Embryonic facial prominence (tissue), 1 donor: ENCODE measurements around the gene LSM10.
A peak's percentile ranks its signal among the peaks of the same experiment; 100 is the strongest.

Experiments used
- DNase-seq: peaks from one replicate; pipeline ENCODE4 v3.0.0-alpha.2; 2016; ENCODE audit errors: extremely low spot score

LSM10 gene

DNA sequence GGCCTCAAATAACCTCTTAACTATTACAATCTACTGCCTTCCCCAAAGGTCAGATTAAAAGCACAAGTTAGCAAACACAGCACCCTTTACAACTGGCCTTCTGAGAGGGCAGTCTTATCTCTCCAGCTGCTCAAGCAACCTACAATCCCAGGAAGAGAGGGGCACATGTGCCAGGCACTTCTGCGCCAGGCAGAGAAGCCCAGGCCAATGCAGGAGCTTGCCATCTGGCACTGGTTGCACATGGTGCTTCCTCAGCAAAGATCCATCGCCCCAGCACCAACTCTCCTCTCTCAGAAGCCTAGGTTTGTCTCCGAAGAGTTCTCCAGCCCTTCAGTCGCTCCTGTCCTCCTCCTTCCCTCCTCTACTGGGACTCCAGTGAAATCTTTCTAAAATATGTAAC lies 14.5 kb downstream of the LSM10 start:
- no peak for DNase-seq

DNA sequence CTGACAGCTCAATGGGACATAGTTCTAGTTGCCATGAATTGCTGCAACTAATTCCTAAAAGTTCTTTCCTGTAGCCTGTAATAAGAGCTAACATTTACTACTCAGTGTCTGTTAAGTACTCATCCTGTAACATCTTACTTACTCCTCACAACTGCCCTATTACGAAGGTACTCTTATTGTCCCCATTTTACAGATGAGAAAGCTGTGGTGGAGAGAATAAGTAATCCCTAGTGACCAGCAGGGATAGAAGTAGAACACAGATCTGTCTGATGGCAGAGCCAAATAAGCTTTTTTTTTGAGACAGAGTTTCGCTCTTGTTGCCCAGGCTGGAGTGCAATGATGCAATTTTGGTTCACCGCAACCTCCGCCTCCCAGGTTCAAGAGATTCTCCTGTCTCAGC lies 15.0 kb downstream of the LSM10 start:
- DNase-seq = no peak

DNA sequence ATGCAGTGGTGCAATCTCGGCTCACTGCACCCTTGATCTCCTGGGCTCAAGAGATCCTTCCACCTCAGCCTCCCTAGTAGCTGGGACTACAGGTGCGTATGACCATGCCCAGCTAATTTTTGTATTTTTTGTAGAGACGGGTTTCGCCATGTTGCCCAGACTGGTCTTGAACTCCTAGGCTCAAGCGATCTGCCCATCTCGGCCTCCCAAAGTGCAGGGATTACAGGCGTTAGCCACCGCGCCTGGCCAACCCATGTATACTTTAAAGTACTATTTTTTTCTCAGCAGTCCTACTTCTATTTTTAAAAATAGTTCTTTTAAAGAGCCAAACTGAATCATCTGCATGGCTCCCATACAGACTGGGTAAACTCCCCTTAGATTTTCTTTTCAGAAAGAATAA lies 15.5 kb downstream of the LSM10 start:
- no peak for DNase-seq

DNA sequence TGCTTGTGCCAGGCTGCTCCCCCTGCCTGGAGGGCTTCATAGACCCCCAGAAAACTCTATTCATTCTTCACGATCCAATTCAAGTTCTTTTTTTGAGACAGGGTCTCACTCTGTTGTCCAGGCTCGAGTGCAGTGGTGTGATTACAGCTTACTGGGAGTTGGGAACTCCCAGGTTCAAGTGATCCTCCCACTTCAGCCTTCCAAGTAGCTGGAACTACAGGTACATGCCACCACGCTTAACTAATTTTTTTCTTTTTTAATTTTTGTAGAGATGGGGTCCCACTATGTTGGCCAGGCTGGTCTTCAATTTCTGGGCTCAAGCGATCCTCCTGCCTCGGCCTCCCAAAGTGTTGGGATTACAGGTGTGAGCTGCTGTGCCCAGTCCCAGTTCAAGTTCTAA lies 16.3 kb downstream of the LSM10 start:
- DNase-seq = no peak

DNA sequence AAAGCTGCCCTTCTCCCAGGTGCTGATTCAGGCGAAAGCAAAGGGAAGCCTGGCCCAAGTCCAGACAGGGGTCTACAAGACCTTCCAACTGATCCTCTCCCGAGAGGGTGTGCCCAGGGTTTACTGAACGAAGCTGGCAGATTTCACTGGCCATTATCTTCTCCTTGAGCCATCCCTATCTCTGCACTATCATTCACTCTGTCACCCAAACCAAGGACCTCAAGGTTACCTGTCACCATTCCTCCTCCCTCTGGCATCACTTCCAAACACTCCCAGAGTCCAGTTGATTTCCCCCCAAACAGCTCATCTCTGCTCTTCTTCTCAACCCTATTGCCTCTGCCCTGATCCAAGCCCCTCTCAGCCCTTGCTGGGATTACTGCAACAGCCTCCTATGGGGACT lies 16.9 kb downstream of the LSM10 start:
- DNase-seq = no peak

DNA sequence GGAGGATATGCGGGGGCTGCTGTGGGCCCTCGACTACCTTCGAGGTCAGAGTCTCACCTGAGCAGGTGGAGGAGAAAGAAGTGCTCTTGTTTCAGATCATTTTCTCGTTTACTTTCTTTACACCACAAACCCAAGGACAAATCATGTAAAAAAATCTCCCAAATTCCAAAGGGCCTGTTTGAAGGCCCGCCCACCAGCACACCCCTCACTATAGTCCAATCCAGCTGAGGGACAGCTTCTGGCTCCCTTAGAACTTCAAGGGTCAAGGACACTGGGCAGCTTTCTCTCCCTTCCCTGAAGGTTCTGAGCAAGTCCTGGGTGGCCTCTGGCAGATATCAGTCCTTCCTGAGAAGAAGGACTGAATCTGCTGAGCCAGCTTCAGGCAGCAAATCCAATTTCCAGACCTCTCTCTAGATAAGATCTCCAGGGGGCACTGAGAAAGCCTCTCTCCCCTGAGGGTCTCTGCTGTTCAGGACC lies 17.5 kb downstream of the LSM10 start:
- no peak for DNase-seq

DNA sequence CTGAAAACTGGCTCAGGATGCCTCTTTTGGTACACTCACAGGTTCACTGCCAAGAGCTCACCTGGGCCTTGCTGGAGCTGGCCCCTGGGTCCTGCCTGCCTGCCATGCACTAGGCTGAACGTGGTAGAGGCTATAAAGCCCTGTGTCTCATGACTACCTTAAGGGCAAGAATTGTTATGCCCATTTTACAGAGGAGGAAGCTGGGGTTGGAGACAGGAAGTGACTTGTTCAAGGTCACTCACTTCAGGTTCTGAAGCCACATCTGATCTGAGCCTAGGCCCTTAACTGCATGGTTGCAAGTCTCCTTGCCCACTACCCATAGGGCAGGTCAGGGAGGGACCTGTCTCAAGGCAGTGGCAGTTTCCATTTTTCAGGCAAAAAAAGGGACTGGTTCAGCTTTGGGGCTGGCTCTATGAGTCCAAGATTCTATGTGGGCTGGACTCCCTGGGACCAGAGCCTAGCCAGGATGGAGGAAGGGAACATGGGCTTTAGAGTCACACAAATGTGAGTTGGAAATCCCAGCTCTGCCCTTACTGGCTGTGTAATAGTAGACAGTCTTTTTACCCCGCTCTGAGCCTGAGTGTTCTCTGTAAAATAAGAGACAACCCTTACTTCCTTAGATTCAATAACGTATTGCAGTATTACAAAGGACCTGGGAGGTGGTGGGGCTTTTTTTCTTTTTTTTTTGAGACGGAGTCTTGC lies 19.8 kb downstream of the LSM10 start:
- DNase-seq = no peak

DNA sequence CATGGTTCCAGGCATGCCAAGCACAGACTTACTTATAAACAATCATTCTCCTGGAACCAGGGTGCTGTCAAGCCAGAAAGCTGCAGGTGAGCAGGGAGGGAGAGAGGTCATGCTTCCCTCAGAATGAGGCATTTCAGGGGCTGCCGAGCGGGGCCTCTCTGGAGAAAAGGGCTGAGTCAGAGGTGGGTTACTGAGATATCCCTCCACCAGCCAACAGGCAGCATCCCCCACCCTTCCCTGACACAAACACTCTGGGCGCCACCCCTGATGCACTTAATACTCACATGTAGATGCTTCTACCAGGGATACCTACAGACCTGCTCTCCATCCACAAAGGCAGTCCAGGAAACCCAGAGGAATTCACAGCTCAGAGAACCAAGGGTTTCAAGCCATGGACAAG lies 25.1 kb downstream of the LSM10 start:
- no peak for DNase-seq

DNA sequence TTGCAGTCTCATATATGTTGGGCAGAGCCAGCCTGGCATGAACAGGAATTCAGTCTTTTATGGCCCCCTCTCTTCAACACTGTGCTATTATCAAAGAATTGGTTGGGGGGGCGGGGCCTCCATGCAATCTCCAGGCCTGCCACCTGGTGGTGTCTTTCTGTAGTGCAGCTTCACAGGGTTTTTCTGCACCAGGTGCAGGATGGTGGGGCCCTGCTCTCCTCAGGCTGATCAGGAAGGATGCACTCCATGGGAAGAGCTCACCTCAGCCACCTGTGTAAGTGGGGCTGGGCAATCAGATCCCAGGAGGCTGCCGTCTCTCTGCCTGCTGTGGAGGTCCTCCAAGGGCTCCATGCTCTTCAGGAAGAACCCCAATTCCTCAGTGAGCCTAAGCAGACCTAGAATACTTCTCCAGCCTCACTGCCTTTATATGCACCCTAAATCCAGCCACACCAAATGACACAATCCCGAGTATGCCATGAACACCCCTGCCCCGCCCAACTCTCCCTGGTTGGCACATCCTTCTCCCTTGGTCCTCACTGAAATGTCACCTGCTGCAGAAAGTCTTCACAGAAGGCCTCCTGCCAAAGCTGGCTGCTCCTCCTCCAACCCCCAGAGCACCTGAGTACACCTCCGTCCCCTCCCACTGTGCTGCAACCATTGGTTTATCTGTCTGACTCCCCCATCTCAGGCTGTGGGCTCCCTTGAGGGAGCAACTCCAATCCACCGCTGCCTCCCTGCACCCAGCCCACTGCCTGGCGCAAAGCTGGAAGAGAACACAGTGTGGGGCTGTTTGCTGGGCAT lies 28.4 kb downstream of the LSM10 start:
- peak; percentile 37 for DNase-seq

DNA sequence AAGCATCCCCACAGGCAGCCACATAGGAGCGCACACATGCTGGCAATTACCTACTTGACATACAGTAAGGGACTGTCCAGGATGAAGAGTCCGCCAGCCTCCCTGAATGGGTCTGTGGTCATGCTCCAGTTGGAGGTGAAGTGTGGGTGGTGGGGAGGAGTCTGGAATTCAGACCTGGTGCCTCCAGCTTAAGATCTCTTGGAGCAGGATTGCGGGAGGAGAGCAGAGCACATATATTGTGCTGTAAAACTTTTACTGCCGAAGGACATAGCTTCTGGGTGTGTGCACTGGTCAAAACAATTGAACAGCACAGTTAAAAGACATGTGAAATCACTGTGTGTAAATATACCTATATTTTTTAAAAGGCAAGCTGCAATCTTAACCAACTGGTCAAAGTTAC lies 29.9 kb downstream of the LSM10 start:
- no peak for DNase-seq

DNA sequence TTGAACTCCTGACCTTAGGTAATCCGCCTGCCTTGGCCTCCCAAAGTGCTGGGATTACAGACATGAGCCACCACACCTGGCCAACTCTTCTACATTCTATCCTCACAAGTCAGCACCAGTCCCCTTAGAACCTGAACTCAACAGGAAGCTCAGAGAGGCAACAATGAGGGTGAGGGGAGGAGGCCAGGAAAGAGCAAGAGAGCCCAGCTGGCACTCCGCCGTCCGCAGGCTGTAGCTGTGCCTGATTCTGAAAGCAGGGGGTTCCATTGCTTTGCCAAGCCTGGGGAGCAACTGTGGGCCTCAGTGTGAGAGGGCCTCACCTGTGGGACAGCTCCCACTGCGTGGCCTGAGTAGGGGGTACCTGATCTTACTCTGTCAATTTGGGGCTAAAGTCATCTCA lies 30.6 kb downstream of the LSM10 start:
- no peak for DNase-seq

DNA sequence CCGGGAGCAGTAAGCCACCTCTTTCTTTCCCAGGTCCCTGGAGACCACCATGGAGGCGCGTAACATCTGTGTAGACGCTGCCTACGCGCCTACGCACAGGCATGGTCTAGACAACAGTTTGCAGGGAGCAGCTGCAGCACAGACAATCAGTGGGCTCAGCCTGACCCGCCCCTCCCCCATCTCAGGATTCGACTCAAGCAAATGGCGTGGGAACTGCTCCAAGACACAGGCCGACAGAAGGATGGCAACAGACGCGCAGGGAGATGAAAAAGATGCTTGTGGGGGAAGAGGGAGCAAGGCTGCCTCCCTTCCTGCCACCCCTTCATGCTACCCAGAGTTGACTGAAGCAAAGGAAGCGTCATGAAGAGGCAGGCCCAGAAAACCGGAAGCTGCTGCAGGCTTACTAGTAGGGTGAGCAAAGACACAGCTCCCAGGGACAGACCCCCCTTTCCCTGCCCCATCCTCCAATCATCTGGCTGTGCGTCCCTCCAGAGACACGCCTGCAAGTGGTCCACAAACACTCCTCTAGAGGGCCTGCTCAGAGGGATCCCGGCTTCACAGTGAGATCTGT lies 31.5 kb downstream of the LSM10 start:
- DNase-seq = no peak

DNA sequence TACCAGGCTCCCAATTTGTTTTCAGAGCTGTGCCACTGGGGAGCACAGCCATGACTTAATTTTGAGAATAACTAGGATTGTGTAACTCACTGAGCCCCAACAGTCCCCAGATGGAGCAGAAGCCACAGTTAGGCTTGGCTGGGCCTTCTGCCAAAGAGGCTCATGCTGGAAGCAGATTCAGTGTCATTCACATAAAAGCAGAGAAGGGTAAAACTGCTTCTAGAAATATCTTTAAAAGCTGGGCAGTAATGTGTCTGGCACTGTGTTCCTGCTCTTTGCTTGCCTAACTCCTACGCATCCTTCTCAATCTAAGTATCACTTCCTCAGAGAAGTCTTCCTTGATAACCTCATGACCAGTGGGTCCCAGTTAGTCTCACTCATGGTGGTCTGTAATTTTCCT lies 32.3 kb downstream of the LSM10 start:
- DNase-seq = no peak

DNA sequence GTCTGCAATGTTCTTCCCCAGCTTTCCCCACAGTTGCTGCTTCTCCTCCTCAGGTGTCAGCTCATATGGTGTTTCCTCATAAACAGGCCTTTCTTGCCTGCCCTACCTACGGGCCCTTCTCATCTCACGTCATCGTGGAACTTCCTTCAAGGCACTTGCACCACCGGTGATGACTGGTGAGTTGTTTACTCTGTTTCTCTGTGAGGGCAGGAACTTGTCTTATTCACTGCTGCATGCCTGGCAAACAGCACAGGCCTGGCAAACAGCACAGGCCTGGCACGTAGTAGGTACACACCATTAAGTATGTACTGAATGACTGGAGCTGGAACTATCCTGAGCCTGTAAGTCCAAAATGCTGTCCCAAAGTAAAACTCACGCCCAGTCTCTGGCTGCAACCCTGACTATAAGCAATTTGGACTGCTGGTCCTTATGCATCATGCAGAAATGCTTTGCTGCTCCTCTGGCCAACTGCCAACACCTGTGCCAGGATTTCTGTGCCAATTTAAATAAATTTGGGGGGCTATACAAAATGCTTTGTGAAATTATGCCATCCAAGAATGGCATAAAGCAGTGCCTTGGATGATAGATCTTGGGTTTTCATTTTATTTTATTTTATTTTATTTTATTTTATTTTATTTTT lies 37.7 kb downstream of the LSM10 start:
- DNase-seq = no peak

DNA sequence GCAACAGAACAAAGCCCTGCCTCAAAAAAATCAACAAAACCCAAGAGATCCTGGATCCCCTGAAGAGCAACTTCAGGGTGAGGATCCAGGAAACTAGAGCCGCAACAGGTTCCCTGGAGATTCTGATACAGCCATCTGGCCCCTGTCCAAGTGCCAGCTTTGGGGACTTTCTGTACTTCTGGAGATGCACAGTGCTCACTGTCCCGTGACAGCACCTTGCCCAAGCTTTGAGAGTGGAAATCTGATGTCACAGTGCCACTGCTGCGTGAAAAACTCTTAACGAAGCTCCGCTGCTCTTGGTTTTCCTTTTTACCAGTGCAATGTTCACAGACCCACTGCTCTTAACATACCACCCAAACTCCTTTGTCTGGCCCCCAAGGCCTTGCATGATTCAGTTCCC lies 38.3 kb downstream of the LSM10 start:
- DNase-seq = no peak

DNA sequence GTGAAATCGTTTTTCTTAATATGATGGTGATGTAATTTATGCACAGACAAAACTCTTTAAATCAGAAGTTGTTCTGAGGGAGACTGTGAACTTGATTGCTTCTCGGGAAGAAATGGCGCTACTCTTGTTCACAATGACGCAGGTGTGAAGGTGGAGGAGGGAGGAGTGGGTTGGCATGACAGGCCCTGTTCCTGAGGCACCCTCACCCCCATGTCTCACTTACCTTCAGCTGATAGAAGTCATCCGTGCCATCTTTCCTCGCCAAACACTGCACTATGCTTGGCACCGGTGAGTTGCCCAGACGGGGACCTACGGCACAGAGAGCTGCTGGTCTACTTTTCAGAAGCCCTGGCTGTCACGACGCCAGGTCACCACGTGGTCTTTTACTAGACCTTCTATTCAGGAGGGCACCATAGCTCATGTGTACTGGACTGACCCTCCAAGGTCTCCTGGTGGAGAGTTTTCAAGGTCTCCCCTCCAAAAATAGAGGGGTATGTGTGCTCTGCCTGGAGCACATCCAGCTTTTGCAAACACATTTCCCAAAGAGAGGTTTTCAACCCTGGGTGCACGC lies 39.1 kb downstream of the LSM10 start:
- no peak for DNase-seq

DNA sequence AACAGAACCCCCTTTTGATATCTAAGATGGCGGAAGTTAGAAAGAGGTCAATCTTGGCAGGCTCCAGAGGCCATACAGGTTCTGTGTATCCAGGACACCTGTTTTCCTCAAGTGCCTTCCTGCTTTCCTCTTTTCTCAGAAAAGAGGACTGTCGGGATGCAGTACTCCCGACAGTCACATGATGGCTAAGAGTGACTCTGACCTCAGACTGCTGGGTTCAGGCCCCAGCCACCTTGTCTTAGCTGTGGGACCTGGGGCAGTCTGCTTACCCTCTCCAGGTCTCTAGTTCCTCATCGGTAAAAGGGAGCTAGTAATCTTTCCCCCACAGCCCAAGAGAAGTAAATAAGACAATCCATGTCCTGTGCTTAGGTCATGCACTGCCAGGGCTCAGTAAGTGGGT lies 41.9 kb downstream of the LSM10 start:
- no peak for DNase-seq

DNA sequence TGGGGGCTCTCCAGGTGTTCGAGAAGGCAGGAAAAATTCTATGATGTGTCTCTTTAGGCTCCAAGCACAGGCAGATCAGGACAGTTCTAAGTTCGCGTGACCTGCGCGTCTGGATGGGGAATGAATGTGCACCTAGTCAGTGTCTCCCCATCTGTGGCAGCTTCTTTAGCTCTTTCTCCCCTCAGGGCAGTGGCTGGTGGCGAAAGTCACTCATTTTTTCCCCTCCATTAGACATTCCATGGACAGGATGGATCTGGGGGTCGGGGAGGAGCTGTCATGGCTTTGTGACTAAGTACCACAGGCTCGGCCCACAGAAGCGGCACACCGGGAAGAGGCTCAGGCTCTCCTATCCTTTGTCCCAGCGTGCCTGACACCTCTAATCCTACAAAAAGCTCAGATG lies 43.2 kb downstream of the LSM10 start:
- DNase-seq = no peak

DNA sequence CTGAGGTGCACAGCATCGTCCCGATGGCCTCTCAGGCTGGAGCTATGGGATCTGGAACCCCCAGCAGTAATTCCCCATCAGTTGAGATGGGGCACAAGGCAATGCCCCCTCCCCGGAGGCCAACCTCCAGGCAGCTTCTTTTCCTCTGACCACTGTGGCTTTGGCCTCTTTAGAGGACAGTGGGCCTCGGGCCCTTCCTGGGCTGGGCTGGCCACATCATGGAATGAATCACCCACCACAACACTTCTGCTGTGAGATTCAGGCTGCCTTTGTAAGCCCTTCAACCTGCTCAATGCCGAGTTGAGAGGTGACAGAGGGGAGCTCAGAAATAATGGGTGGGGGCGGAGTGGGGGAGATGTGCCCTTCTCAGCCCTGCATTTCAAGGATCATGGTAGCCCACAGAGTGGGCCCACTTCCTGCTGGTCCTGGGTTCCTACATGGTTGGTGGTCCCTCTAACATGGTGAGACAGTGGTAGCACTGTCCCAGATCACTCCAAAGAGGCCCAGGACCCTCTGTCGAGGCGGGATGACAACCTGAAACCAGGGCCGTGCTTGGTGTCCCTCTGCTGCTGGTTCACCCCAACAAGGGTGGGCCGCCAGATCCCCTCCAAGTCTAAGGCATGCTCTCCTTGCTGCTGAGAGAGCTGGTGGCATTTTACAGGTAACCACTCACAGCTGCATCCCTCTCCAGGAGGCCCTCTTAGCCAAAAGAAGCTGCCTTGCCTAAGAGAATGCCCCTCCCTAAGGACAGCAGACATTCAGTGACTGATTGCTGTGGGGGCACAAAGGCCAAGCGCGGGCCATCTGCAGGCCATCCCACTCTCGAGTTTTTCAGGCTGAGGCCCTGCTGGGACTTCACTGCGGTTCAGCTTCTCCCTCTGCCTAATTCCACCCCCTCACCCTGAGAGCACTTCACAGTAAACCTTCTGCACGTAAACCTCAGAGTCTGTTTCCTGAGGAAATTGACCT lies 44.5 kb downstream of the LSM10 start:
- no peak for DNase-seq

DNA sequence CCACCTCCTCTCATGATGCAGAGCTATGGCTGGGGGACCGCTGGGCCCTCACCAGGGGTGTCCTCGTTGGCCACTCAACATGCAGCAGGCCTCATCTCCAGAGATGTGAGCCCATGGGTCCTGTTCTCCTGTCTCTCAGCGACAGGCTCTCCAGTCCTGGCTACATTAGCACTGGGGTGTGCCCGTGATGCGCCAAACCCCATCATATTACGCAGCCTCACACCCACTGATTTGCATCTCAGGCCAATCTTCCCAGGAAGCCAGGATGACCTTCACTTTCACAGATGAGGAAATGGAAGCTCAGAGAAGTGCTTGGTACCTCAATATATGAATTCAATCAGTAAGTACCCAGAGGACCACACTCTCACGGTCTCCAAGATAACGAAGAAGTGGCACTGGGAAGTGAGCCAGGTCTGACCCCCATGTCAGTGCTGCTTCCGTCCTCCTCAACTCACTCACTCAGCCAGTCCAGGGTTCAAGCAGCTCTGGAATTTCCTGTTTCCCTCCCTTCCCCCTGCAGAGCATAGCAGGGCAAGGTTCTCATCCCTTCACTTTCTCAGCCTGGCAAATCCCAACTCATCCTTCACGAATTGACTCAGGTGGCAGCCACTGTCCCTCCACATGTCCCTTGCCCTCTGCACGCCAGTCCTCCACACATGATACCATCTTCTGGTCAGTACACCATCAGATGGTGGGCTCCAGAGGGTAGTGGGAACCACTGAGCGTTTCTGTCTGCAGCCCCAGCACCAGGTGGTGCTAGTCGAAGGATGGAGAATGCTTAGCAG lies 45.4 kb downstream of the LSM10 start:
- no peak for DNase-seq
